Urothelium cell line (cell line): Measurements from ENCODE around the gene KIF6.
"Not testable (repeated sequence)": the region's sequence is repeated elsewhere in the genome, so short reads cannot be mapped to it uniquely, and the experiment has no call there.

ENCODE experiments used
- DNase-seq: peaks from one replicate; pipeline ENCODE4 v3.0.0; 2011; ENCODE audit warnings: low spot score, mixed read lengths
- FAIRE-seq: peaks from 2 replicates; lab custom pipeline; 2011; peaks lifted over from hg19 to GRCh38; lab: Jason Lieb, UNC

KIF6 gene

GRCh38 chr6:39723350-39723749, 1.9 kb downstream of the KIF6 start:
- FAIRE-seq, result not testable (repeated sequence)

GRCh38 chr6:39714802-39715201, 10.4 kb downstream of the KIF6 start:
- no peak for FAIRE-seq
- no peak for DNase-seq

More at GRCh38 chr6:39723350-39723749, 1.9 kb downstream of the KIF6 start:
- DNase-seq, result not testable (repeated sequence)

GRCh38 chr6:39707962-39708683, 17.1 kb downstream of the KIF6 start:
- FAIRE-seq, result no peak
- DNase-seq, result no peak

- FAIRE-seq (no peak), DNase-seq (no peak)
Observed at GRCh38 chr6:39706819-39707335, 18.3 kb downstream of the KIF6 start.

GRCh38 chr6:39702265-39702664, 22.9 kb downstream of the KIF6 start:
- DNase-seq (no peak), FAIRE-seq (no peak)

- FAIRE-seq (no peak), DNase-seq (no peak)
Observed at GRCh38 chr6:39700362-39700761, 24.8 kb downstream of the KIF6 start.

GRCh38 chr6:39698789-39699188, 26.4 kb downstream of the KIF6 start:
- no peak for DNase-seq
- no peak for FAIRE-seq

GRCh38 chr6:39696986-39697788, 28.0 kb downstream of the KIF6 start:
- DNase-seq, result no peak
- no peak for FAIRE-seq

- DNase-seq (no peak), FAIRE-seq (no peak)
Observed at GRCh38 chr6:39695447-39695846, 29.8 kb downstream of the KIF6 start.

GRCh38 chr6:39693206-39693605, 32.0 kb downstream of the KIF6 start:
- DNase-seq, result no peak

GRCh38 chr6:39688494-39688893, 36.7 kb downstream of the KIF6 start:
- DNase-seq (no peak), FAIRE-seq (no peak)

More at GRCh38 chr6:39693206-39693605, 32.0 kb downstream of the KIF6 start:
- no peak for FAIRE-seq

- DNase-seq (no peak), FAIRE-seq (no peak)
Observed at GRCh38 chr6:39686976-39687375, 38.2 kb downstream of the KIF6 start.

GRCh38 chr6:39685938-39686337, 39.3 kb downstream of the KIF6 start:
- no peak for FAIRE-seq
- DNase-seq, result no peak

- FAIRE-seq (no peak), DNase-seq (no peak)
Observed at GRCh38 chr6:39685489-39685826, 39.8 kb downstream of the KIF6 start.

GRCh38 chr6:39684790-39685488, 40.3 kb downstream of the KIF6 start:
- FAIRE-seq, result no peak
- DNase-seq, result no peak

- FAIRE-seq, result no peak
- no peak for DNase-seq
Observed at GRCh38 chr6:39681674-39682121, 43.5 kb downstream of the KIF6 start.

- FAIRE-seq (no peak), DNase-seq (no peak)
Observed at GRCh38 chr6:39678914-39679313, 46.3 kb downstream of the KIF6 start.

- FAIRE-seq, DNase-seq: not testable (repeated sequence)
Observed at GRCh38 chr6:39677318-39677717, 47.9 kb downstream of the KIF6 start.

- FAIRE-seq (no peak), DNase-seq (no peak)
Observed at GRCh38 chr6:39670519-39670918, 54.7 kb downstream of the KIF6 start.

GRCh38 chr6:39669973-39670342, 55.2 kb downstream of the KIF6 start:
- DNase-seq (no peak), FAIRE-seq (no peak)

GRCh38 chr6:39669207-39669972, 55.8 kb downstream of the KIF6 start:
- DNase-seq (no peak), FAIRE-seq (no peak)
